Cardiac muscle cell (in vitro differentiated cells and primary cell): ENCODE measurements around the gene UBE3B. TPM values are rescaled to one million over a fixed set of nuclear protein-coding genes. Genes with fewer than 3 reads are reported as not detected.

Experiments
- DNase-seq, 2 donors: peaks; one replicate each; pipeline versions ENCODE4 v3.0.0 to v3.0.0-alpha.2; 2010 to 2017; ENCODE audit warnings: low read depth in 1 of 2, low spot score in 1 of 2
- H3K27ac ChIP-seq: fragments of 200-600 bp; sonication (generic); 2 replicates; pipeline ENCODE4 v1.5.1; 2016
- H3K27me3 ChIP-seq: fragments of 200-600 bp; sonication (generic); 2 replicates; pipeline ENCODE4 v1.6.0; 2016; ENCODE audit warnings: control low read depth
- H3K36me3 ChIP-seq: fragments of 200-600 bp; sonication (generic); 2 replicates; pipeline ENCODE4 v1.5.1; 2016; ENCODE audit warnings: control low read depth
- H3K4me1 ChIP-seq: fragments of 200-600 bp; sonication (generic); 2 replicates; pipeline ENCODE4 v1.8.1; 2017; ENCODE audit warnings: low read depth, mild to moderate bottlenecking, mixed run types
- H3K4me3 ChIP-seq: fragments of 200-600 bp; sonication (generic); 2 replicates; pipeline ENCODE4 v1.5.1; 2016; ENCODE audit warnings: mild to moderate bottlenecking
- H3K9me3 ChIP-seq: fragments of 200-600 bp; sonication (generic); 2 replicates; pipeline ENCODE4 v1.5.1; 2017; ENCODE audit warnings: low read depth, mild to moderate bottlenecking, control low read depth
- CTCF ChIP-seq: IDR thresholded peaks from 2 replicates; pipeline ENCODE4 v1.5.1; 2012; ENCODE audit warnings: low read depth, mild to moderate bottlenecking, low read length
- polyA plus RNA-seq: library from polyadenylated mRNA; unstranded; fragments of >200 nt; fragmentation: Nextera tagmentation; extraction: Ambion mirVana; gene quantifications from 2 replicates; pipeline ENCODE4 v1.2.1, GENCODE V29; 2016
- total RNA-seq: library from RNA; depleted of rRNA; stranded (reverse); fragments of >200 nt; gene quantifications from 2 replicates; pipeline ENCODE4 v1.2.3, GENCODE V29; 2016

UBE3B gene
- total and polyA plus RNA-seq, 2 experiments from 2014 or later = 36.7 to 73.5 TPM

- Histone ChIP-seq H3K27ac (peak overlapping the region; percentile 80), H3K9me3 (no peaks in the 10 kb centered on the region), H3K27me3 (no peaks in the 10 kb centered on the region), H3K36me3 (peaks cover 8% of the 10 kb centered on the region), H3K4me3 (no peak overlapping the region), H3K4me1 (peaks cover 57% of the 10 kb centered on the region)
- DNase-seq = no peak
- TF ChIP-seq CTCF = no peak
These were observed 46.1 kb downstream of the UBE3B start for GRCh38 chr12:109523504-109523903.

DNA sequence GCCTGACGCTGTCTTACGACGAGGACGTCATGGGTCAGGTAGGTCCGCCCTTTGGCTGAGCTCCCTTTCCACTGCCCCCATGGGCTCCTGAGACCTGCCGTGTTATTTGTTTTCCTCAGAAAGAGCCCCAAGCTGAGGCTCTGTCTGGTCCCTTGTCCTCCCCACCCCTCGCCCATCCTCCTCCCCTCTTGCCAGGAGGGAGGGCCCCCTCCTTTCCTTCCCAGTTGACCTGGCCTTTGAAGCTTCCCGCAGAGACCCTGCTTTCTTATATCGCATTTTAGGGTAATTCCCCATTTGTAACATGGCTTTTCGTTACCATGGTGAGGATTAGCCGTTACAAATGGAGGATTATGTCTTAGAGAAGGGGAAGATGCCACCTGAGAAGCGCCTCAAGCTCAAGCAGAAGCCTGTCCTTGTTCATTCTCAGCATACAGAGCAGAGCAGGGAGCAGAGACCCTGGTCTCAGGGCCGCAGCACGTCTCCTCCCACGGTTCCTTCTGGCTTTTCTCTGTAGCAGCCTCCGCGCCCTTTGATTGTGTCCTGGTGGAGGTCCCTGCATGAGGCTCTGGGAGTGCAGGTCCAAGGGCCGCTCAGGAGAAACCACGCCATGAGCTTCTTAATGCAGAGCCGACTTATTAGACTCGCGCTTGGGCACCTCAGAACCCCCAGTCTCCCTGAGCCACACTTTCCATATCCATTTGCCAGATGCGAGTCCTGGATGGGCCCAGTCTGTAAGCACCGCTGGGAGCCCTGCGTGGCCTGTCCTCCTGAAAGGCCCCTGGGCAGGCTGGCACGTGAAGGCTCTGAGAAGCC, 47.2 kb downstream of the UBE3B start:
- Histone ChIP-seq H3K27me3 (no peaks in the 10 kb centered on the region), H3K9me3 (no peaks in the 10 kb centered on the region), H3K4me1 (peaks cover 59% of the 10 kb centered on the region), H3K36me3 (peaks cover 8% of the 10 kb centered on the region), H3K4me3 (no peak overlapping the region), H3K27ac (peak overlapping the region; percentile 65)
- no peak for DNase-seq
- TF ChIP-seq CTCF = no peak

DNA sequence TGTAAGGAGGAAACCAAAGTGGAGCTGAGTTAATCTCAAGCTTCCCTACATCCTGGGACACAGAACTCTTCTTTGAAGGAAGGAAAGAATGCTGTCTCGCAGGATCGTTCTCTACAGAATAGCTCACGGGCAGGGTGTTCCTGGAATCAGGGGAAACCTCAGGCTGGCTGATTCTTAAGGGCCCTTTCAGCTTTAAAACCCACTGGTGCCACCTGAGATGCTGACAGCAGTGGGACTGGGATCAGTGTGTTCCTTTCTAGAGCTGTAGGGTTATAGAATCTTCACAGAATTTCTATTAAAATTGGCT, 47.8 kb downstream of the UBE3B start:
- peaks cover 8% of the 10 kb centered on the region for H3K36me3 ChIP-seq
- H3K4me3 ChIP-seq = no peak overlapping the region
- no peaks in the 10 kb centered on the region for H3K9me3 ChIP-seq
- H3K27me3 ChIP-seq = no peaks in the 10 kb centered on the region
- TF ChIP-seq CTCF = no peak
- H3K4me1 ChIP-seq = peaks cover 64% of the 10 kb centered on the region
- H3K27ac ChIP-seq = peak overlapping the region; percentile 65
- no peak for DNase-seq

GRCh38 chr12:109527489-109528123, 50.2 kb downstream of the UBE3B start:
- Histone ChIP-seq H3K4me1 (peaks cover 65% of the 10 kb centered on the region), H3K27ac (peak overlapping the region; percentile 16), H3K4me3 (no peak overlapping the region), H3K9me3 (no peaks in the 10 kb centered on the region), H3K27me3 (no peaks in the 10 kb centered on the region), H3K36me3 (no peaks in the 10 kb centered on the region)
- TF ChIP-seq CTCF = no peak
- DNase-seq = no peak

- Histone ChIP-seq H3K27ac (peak overlapping the region; percentile 87), H3K4me3 (no peak overlapping the region), H3K9me3 (no peaks in the 10 kb centered on the region), H3K4me1 (peaks cover 60% of the 10 kb centered on the region), H3K36me3 (no peaks in the 10 kb centered on the region), H3K27me3 (no peaks in the 10 kb centered on the region)
- peak in 1 of 2 donors; percentile 47 for DNase-seq
- no peak for TF ChIP-seq CTCF
These were observed 52.5 kb downstream of the UBE3B start for GRCh38 chr12:109529691-109530640.
